PC-9 (cell line): ENCODE measurements around the gene PCGF1. TPM values are rescaled to one million over a fixed set of nuclear protein-coding genes. Genes with fewer than 3 reads are reported as not detected.
A peak's percentile ranks its signal among the peaks of the same experiment; 100 is the strongest.

Experiments used
- BruUV-seq: library from RNA; stranded (reverse); fragments of 400-500 nt; replicated peaks from 2 replicates; lab custom pipeline; 2021; lab: Mats Ljungman, UMichigan
- CTCF ChIA-PET: fragments of 300-600 bp; sonication (Branson Sonifier 250); formaldehyde crosslinking; loops from one replicate; lab custom pipeline; 2022; ENCODE audit warnings: antibody characterized with exemption; lab: Charles Lee
- POLR2A ChIA-PET: fragments of 300-600 bp; sonication (Branson Sonifier 250); formaldehyde crosslinking; loops from one replicate; lab custom pipeline; 2022; ENCODE audit warnings: antibody characterized with exemption; ENCODE audit not compliant: unreplicated experiment; lab: Charles Lee
- DNase-seq, 2 experiments: peaks; one replicate each; pipeline versions ENCODE4 v3.0.0 to v3.0.0-alpha.2; 2015 to 2022; ENCODE audit warnings: mixed read lengths in 1 of 2
- H2AFZ ChIP-seq: fragments of 200-600 bp; sonication (generic); 2 replicates; pipeline ENCODE4 v1.8.1; 2017; ENCODE audit warnings: antibody characterized with exemption
- H3F3A ChIP-seq: fragments of 200-600 bp; sonication (generic); 2 replicates; pipeline ENCODE4 v1.8.1; 2017; ENCODE audit warnings: antibody characterized with exemption, mild to moderate bottlenecking, low read depth; ENCODE audit not compliant: insufficient read depth
- H3K27ac ChIP-seq: fragments of 200-600 bp; sonication (generic); 2 replicates; pipeline ENCODE4 v1.6.1; 2016; ENCODE audit warnings: mixed run types
- H3K27me3 ChIP-seq: fragments of 200-600 bp; sonication (generic); 2 replicates; pipeline ENCODE4 v1.6.1; 2016; ENCODE audit warnings: low read depth, mixed run types; ENCODE audit not compliant: insufficient read depth
- H3K36me3 ChIP-seq: fragments of 200-600 bp; sonication (generic); 2 replicates; pipeline ENCODE4 v1.6.1; 2016; ENCODE audit warnings: low read depth, mixed run types
- H3K4me1 ChIP-seq: fragments of 200-600 bp; sonication (generic); replicated peaks from 2 replicates; pipeline ENCODE4 v1.6.1; 2016; ENCODE audit warnings: mixed run types; ENCODE audit not compliant: insufficient read depth
- H3K4me2 ChIP-seq: fragments of 200-600 bp; sonication (generic); 2 replicates; pipeline ENCODE4 v1.6.1; 2017; ENCODE audit warnings: mixed run types
- H3K4me3 ChIP-seq: fragments of 200-600 bp; sonication (generic); 2 replicates; pipeline ENCODE4 v1.6.1; 2016; ENCODE audit warnings: mixed run types
- H3K79me2 ChIP-seq: fragments of 200-600 bp; sonication (generic); 2 replicates; pipeline ENCODE4 v1.6.1; 2017; ENCODE audit warnings: low read depth, mixed run types
- H3K9me2 ChIP-seq: fragments of 200-600 bp; sonication (generic); 2 replicates; pipeline ENCODE4 v1.8.1; 2017; ENCODE audit warnings: mild to moderate bottlenecking; ENCODE audit not compliant: insufficient read depth
- H3K9me3 ChIP-seq: fragments of 200-600 bp; sonication (generic); 2 replicates; pipeline ENCODE4 v1.8.1; 2016; ENCODE audit warnings: low read depth; ENCODE audit not compliant: insufficient read depth
- H4K20me1 ChIP-seq: fragments of 200-600 bp; sonication (generic); 2 replicates; pipeline ENCODE4 v1.8.1; 2017; ENCODE audit not compliant: insufficient read depth
- EZH2 ChIP-seq: fragments of 200-600 bp; sonication (generic); IDR thresholded peaks from 2 replicates; pipeline ENCODE4 v1.8.0; 2017; ENCODE audit warnings: antibody characterized with exemption, low read depth
- intact Hi-C: fragments of 100-400 bp; cut with micrococcal nuclease; formaldehyde crosslinking; loops from one replicate; pipeline ENCODE4 v1.10.0; 2022; ENCODE audit not compliant: unreplicated experiment
- total RNA-seq: library from RNA; stranded (reverse); gene quantifications from 2 replicates; pipeline ENCODE4 v1.2.3, GENCODE V29; 2021
- TF ChIP-seq, protein P1 (sequence below): fragments of 200-600 bp; sonication (generic); conservative IDR thresholded peaks from 2 replicates; pipeline ENCODE4 v1.6.1; 2017; ENCODE audit warnings: mixed run types, antibody characterized with exemption, mild to moderate bottlenecking, moderate library complexity

PCGF1 gene
- total RNA-seq, 1 experiment from 2014 or later = 31.3 TPM

DNA sequence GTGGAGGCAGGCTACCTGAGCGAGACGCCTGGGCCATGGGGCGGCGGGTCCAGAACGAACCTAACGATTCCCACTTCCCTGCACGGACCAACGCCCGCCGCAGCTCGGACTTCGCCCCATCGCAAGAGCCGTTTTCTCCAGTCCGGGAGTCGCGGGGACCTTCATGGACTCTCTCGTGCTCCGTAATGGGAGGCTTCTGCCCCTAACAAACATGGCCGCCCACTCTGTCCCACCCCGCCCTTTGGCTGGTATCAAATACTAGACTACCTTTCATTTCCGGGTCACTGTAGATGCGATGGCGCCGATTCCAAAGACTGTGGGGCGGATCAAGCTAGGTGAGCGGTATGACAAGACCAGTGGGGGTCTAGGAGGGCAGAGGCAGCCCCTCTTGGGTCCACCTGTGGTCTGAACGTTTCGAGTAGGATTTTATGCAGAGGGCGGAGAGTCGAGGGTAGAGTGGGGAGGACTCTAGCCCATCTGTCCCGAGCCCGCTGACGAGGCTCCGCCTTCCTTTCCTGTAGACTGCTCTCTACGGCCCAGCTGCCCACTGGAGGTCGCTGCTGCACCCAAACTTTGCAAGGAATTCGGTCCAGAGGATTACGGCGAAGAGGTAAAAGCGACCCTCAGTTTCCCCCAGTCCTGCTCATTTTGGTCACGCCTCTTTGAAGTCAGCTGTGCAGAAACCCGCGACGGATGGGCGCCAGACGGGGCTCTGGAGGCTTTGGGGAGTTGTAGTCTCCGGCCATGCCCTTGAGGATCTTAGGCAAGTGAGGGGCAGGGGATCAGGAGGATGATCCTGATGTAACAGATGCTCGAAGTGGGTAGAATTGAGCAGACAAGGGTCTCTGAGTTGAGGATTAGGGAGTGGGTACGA, 24.5 kb downstream of the PCGF1 start, which contains the start of the genes CCDC142 and TTC31:
TSS of gene CCDC142 (minus strand) at position 198 of the 874 bp plus-strand sequence. CDS start at position 37, 161 bp downstream.
TSS of gene TTC31 (plus strand) at position 281 of the 874 bp plus-strand sequence. CDS start at position 296, 15 bp downstream.
- peaks cover 18% of the 10 kb centered on the region for H3F3A ChIP-seq
- peak; percentile 89 to 90 for DNase-seq
- H3K4me2 ChIP-seq = peak within 1 kb of the TSS; percentile 89
- peak within 1 kb of the TSS; percentile 53 for H3K27ac ChIP-seq
- H3K36me3 ChIP-seq = peaks cover 12% of the 10 kb centered on the region
- H3K79me2 ChIP-seq = peaks cover 37% of the 10 kb centered on the region
- TF ChIP-seq EZH2 = no peak
- TF ChIP-seq, protein P1, sequence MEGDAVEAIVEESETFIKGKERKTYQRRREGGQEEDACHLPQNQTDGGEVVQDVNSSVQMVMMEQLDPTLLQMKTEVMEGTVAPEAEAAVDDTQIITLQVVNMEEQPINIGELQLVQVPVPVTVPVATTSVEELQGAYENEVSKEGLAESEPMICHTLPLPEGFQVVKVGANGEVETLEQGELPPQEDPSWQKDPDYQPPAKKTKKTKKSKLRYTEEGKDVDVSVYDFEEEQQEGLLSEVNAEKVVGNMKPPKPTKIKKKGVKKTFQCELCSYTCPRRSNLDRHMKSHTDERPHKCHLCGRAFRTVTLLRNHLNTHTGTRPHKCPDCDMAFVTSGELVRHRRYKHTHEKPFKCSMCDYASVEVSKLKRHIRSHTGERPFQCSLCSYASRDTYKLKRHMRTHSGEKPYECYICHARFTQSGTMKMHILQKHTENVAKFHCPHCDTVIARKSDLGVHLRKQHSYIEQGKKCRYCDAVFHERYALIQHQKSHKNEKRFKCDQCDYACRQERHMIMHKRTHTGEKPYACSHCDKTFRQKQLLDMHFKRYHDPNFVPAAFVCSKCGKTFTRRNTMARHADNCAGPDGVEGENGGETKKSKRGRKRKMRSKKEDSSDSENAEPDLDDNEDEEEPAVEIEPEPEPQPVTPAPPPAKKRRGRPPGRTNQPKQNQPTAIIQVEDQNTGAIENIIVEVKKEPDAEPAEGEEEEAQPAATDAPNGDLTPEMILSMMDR = peak; percentile 91
- H2AFZ ChIP-seq = peak within 1 kb of the TSS; percentile 94
- TSS peak; percentile 69 for BruUV-seq
- POLR2A ChIA-PET = interaction anchor here (0.6 to 0.8 kb wide), 4 partner anchors 24 to 1098 kb away, joined by 3 to 19 read pairs (median 6); partner anchors contain the start of gene ALMS1
- peak within 1 kb of the TSS; percentile 92 for H3K4me3 ChIP-seq
- CTCF ChIA-PET = interaction anchor here (2.0 kb wide), 1 partner anchor 105 kb away, joined by 7 read pairs; no protein-coding TSS in a partner anchor
- no peaks in the 10 kb centered on the region for H3K9me2 ChIP-seq
- H3K4me1 ChIP-seq = peaks cover 19% of the 10 kb centered on the region
- no peaks in the 10 kb centered on the region for H3K9me3 ChIP-seq
- H4K20me1 ChIP-seq = no peaks in the 10 kb centered on the region
- no peaks in the 10 kb centered on the region for H3K27me3 ChIP-seq
- intact Hi-C loops = loop anchor here (1.0 to 10.0 kb wide), 6 partner anchors 24 to 172 kb away; partner anchors contain the start of genes AUP1, HTRA2, INO80B and PCGF1

DNA sequence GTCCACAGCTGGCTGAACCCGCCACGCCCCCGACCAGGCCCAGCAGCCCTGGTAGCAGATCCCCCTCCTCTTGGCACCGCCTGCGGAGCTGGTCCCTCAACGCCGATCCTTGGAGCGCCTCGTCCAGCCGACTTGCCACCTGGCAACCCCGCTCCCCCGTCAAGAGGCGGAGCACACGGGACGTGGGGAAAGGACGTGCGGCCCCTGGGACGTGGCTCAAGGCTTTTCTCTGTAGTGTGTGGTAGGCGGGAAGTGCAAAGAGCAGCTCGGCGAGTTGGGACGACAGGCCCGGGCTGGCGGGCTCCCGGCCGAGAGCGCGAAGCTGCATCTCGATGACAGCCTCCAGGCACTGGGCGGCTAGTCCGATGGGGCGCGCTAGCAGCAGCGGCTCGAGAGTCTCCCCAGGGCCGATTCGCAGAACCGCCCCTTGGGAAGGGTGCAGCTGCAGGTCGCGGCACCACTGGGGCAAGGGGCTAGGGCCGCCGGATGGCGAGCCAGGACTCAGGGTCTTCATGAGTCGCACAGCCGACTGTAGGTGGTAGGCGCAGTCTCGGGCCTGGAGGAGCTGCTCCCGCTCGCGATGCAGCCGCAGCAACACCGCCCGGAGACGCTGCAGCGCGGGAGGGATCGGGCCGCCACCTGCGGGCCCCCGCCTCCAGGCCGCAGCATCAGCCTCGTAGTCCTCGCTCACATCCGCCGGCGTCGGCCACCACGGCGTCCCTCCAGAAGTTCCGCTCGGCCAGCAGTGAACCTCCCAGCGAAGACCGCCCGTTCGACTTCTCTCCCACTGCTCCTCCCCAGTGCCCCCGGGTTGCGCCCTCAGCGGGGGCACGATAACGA, 25.3 kb downstream of the PCGF1 start:
- peak in 1 of 2 experiments; percentile 34 for DNase-seq
- BruUV-seq = TSS peak; percentile 28
- H3K27ac ChIP-seq = peak overlapping the region; percentile 53
- CTCF ChIA-PET = interaction anchor here (2.0 kb wide), 1 partner anchor 106 kb away, joined by 7 read pairs; no protein-coding TSS in a partner anchor
- peaks cover 12% of the 10 kb centered on the region for H3K36me3 ChIP-seq
- peak overlapping the region; percentile 89 for H3K4me2 ChIP-seq
- peaks cover 13% of the 10 kb centered on the region for H3K4me1 ChIP-seq
- no peaks in the 10 kb centered on the region for H3K9me2 ChIP-seq
- POLR2A ChIA-PET = interaction anchor here (0.6 to 0.7 kb wide), 3 partner anchors 23 to 1097 kb away, joined by 5 to 19 read pairs (median 8); partner anchors contain the start of gene ALMS1
- H3K79me2 ChIP-seq = peaks cover 37% of the 10 kb centered on the region
- peaks cover 17% of the 10 kb centered on the region; the same call in 1 of the 2 replicates for H3F3A ChIP-seq
- H3K4me3 ChIP-seq = peak overlapping the region; percentile 92
- H2AFZ ChIP-seq = peak overlapping the region; percentile 94
- intact Hi-C loops = loop anchor here (5.0 to 10.0 kb wide), 2 partner anchors 65 to 173 kb away; partner anchors contain the start of gene SEMA4F
- no peaks in the 10 kb centered on the region for H3K9me3 ChIP-seq
- no peaks in the 10 kb centered on the region for H4K20me1 ChIP-seq
- no peak for TF ChIP-seq EZH2
- TF ChIP-seq, protein P1 = no peak
- no peaks in the 10 kb centered on the region for H3K27me3 ChIP-seq
